ENCODE data around the gene XDH.

DNA sequence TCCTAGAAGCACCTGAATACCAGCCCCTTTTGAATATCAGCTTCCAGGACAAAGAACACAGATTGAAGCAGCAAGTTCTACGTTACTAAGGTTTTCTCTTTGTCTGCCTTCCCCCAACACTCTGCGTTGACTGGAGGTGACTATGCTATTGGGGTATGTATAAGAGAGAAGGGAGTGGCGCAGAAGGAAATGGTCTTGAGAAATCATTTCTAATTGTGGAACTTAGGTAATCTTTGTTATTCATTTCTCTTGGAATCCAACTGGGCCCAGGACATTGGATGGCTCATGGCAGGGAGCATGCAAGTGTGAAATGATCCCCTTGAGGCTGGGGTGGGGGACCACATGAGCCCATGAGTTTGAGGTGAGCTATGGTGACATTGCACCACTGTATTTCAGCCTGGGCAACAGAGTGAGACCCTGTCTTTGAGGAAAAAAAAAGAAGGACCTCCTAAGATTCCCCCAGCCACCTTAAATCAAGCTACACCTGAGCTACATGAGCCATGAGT lies 29.7 kb downstream of the XDH start:
- TF ChIP-seq, protein P1, sequence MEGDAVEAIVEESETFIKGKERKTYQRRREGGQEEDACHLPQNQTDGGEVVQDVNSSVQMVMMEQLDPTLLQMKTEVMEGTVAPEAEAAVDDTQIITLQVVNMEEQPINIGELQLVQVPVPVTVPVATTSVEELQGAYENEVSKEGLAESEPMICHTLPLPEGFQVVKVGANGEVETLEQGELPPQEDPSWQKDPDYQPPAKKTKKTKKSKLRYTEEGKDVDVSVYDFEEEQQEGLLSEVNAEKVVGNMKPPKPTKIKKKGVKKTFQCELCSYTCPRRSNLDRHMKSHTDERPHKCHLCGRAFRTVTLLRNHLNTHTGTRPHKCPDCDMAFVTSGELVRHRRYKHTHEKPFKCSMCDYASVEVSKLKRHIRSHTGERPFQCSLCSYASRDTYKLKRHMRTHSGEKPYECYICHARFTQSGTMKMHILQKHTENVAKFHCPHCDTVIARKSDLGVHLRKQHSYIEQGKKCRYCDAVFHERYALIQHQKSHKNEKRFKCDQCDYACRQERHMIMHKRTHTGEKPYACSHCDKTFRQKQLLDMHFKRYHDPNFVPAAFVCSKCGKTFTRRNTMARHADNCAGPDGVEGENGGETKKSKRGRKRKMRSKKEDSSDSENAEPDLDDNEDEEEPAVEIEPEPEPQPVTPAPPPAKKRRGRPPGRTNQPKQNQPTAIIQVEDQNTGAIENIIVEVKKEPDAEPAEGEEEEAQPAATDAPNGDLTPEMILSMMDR (optimal IDR thresholded peaks at IDR 0.05 in 1 of 3, IDR thresholded peaks at IDR 0.05 in 1 of 3, conservative IDR thresholded peaks at IDR 0.05 in 1 of 3; ENCODE audit: extremely low read depth in 1 of 3, insufficient read depth in 2 of 3, low read length in 3 of 3), result no peak
- TF ChIP-seq EZH2 (IDR thresholded peaks at IDR 0.05; ENCODE audit: low read length), result no peak
